Measurements from ENCODE around the gene ITGA11. TPM values are rescaled to one million over a fixed set of nuclear protein-coding genes. Genes with fewer than 3 reads are reported as not detected.

ITGA11 gene
- total and polyA plus RNA-seq, 2 of the 13 experiments (the other 11 are each of a cell fraction or from before 2014, with no cell fraction given), result not detected

- no peaks in the 10 kb centered on the region for H3K4me1 ChIP-seq (ENCODE audit: insufficient read depth, low read length)
- H3K27me3 ChIP-seq (ENCODE audit: control insufficient read depth in 1 of 2, insufficient read depth in 2 of 2, low read length in 2 of 2), result peaks cover 3 to 21% of the 10 kb centered on the region in 2 experiments; a peak in 3 of 5 replicates
- H3K9me3 ChIP-seq (ENCODE audit: low read length), result no peaks in the 10 kb centered on the region
- H4K20me1 ChIP-seq (ENCODE audit: insufficient read depth, low read length), result no peaks in the 10 kb centered on the region
- no peaks in the 10 kb centered on the region for H3K36me3 ChIP-seq (replicated peaks in 1 of 2; ENCODE audit: control insufficient read depth in 1 of 2, insufficient read depth in 2 of 2, low read length in 2 of 2)
- 23% methylated on average over 4 of the region's 4 CpGs for WGBS (ENCODE audit: low lambda C conversion rate)
- no TSS peak for BruUV-seq (replicated peaks)
- H2AFZ ChIP-seq (ENCODE audit: low read length), result no peak overlapping the region
- H3K9ac ChIP-seq (ENCODE audit: insufficient read depth, low read depth, low read length), result no peak overlapping the region
- in situ Hi-C loops (cut with HindIII; ENCODE audit: extremely low pct_ligation_motif_present, low pct_unique_long_range_greater_than_20kb) (no loop called here), intact Hi-C loops (cut with micrococcal nuclease; ENCODE audit: unreplicated experiment) (no loop called here)
- no peak overlapping the region for H3K4me3 ChIP-seq (replicated peaks in 1 of 3; ENCODE audit: insufficient read depth in 1 of 3, low read depth in 2 of 3, low read length in 3 of 3)
- POLR2A ChIA-PET, result no interaction called here
- no peak for TF ChIP-seq RFXANK (CRISPR knock-in tag; IDR thresholded peaks at IDR 0.05)
- TF ChIP-seq KLF6 (CRISPR knock-in tag; IDR thresholded peaks at IDR 0.05), result no peak
- TF ChIP-seq KDM5A (IDR thresholded peaks at IDR 0.05; ENCODE audit: borderline replicate concordance, low read length), result no peak
- TF ChIP-seq FUBP1 (CRISPR knock-in tag; IDR thresholded peaks at IDR 0.05; ENCODE audit: borderline replicate concordance), result no peak
- no peak for TF ChIP-seq ZNF562 (CRISPR knock-in tag; IDR thresholded peaks at IDR 0.05; ENCODE audit: borderline replicate concordance)
- no peak for TF ChIP-seq ZNF280D (CRISPR knock-in tag; IDR thresholded peaks at IDR 0.05)
- TF ChIP-seq ZNF782 (CRISPR knock-in tag; IDR thresholded peaks at IDR 0.05; ENCODE audit: borderline replicate concordance), result no peak
- TF ChIP-seq ZNF407 (CRISPR knock-in tag; IDR thresholded peaks at IDR 0.05; ENCODE audit: not compliant biosample characterization), result no peak
- FAIRE-seq (no peak), ATAC-seq (no peak), DNase-seq (ENCODE audit: low spot score) (no peak)
- no peak overlapping the region for H3K27ac ChIP-seq (ENCODE audit: extremely low read length, insufficient read depth, low read length)
- H3K79me2 ChIP-seq (ENCODE audit: insufficient read depth, low read length), result no peaks in the 10 kb centered on the region
- no peak overlapping the region for H3K4me2 ChIP-seq (ENCODE audit: low read depth, low read length)
- CTCF ChIA-PET (ENCODE audit: low intra/inter-chr PET ratio, low total read pairs), result no interaction called here
Measured at GRCh38 chr15:68442041-68442440, 10.1 kb upstream of the ITGA11 start.
